GM12891 (cell line): Measurements from ENCODE around the gene ZNF593OS.

Experiments
- POLR2A ChIP-seq: IDR thresholded peaks from 2 replicates; pipeline ENCODE4 v1.6.1; 2011; ENCODE audit warnings: low read depth, low read length, control low read depth
- POLR2AphosphoS5 ChIP-seq: IDR thresholded peaks from 2 replicates; pipeline ENCODE4 v1.6.1; 2011; ENCODE audit warnings: low read depth, low read length, control low read depth
- POU2F2 ChIP-seq: IDR thresholded peaks from 2 replicates; pipeline ENCODE4 v1.6.1; 2011; ENCODE audit warnings: low read depth, mild to moderate bottlenecking, control low read depth, low read length, moderate library complexity
- SPI1 ChIP-seq: IDR thresholded peaks from 2 replicates; pipeline ENCODE4 v1.6.1; 2011; ENCODE audit warnings: low read depth, low read length, control low read depth
- TAF1 ChIP-seq: IDR thresholded peaks from 2 replicates; pipeline ENCODE4 v1.6.1; 2011; ENCODE audit warnings: low read depth, low read length, control low read depth

GRCh38 chr1:26158271-26158907 lies 13.2 kb downstream of the ZNF593OS start:
- TF ChIP-seq TAF1 (no peak), POLR2A (no peak), POLR2AphosphoS5 (no peak), SPI1 (no peak), POU2F2 (no peak)
